Measurements from ENCODE around the gene TMPRSS3.

DNA sequence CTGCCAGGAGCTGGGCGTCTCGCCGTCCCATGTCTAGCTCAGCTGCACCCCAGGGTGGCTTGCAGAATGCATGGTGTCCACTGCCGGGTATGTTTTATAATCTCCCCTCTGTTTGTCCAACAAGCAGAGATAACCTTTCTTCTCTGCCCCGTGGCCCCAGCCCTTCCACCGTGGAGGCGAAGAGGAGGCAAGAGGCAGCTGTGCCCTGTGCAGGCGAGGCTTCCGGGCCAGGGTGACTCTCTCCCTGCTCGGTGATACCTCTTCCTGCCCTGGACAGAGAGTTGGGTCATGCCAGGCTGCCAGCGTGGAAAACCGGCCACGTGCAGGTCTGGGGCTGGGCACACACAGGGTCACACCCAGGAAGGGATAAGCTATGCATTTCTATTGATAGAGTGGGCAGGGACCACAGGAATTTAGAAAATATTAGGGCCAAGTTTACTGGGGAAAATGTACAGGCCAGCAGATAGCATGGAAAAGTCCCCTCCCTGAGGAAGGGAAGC, 44.9 kb downstream of the TMPRSS3 start, which contains the start of gene TFF2:
- no peak for TF ChIP-seq EZH2phosphoT487 (IDR thresholded peaks at IDR 0.05)
- TF ChIP-seq, protein P1, sequence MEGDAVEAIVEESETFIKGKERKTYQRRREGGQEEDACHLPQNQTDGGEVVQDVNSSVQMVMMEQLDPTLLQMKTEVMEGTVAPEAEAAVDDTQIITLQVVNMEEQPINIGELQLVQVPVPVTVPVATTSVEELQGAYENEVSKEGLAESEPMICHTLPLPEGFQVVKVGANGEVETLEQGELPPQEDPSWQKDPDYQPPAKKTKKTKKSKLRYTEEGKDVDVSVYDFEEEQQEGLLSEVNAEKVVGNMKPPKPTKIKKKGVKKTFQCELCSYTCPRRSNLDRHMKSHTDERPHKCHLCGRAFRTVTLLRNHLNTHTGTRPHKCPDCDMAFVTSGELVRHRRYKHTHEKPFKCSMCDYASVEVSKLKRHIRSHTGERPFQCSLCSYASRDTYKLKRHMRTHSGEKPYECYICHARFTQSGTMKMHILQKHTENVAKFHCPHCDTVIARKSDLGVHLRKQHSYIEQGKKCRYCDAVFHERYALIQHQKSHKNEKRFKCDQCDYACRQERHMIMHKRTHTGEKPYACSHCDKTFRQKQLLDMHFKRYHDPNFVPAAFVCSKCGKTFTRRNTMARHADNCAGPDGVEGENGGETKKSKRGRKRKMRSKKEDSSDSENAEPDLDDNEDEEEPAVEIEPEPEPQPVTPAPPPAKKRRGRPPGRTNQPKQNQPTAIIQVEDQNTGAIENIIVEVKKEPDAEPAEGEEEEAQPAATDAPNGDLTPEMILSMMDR (IDR thresholded peaks at IDR 0.05) = no peak

All from neural progenitor cell (in vitro differentiated cells).